Chondrocyte (in vitro differentiated cells): ENCODE data around the gene GSC. TPM values are rescaled to one million over a fixed set of nuclear protein-coding genes. Genes with fewer than 3 reads are reported as not detected.

Source experiments
- DNase-seq: peaks from one replicate; pipeline ENCODE4 v3.0.0; 2021; ENCODE audit warnings: mixed read lengths, low spot score
- H3K27ac Mint-ChIP-seq: one replicate; pipeline ENCODE4 v1.8.0; 2021; ENCODE audit warnings: mild to moderate bottlenecking, moderate library complexity, mixed read lengths; ENCODE audit not compliant: unreplicated experiment
- H3K27me3 Mint-ChIP-seq: 2 replicates; pipeline ENCODE4 v1.8.0; 2021; ENCODE audit warnings: low read depth, mixed read lengths
- H3K36me3 Mint-ChIP-seq: 2 replicates; pipeline ENCODE4 v1.8.0; 2021; ENCODE audit warnings: low read depth, mixed read lengths
- H3K4me1 Mint-ChIP-seq: 2 replicates; pipeline ENCODE4 v1.8.0; 2021; ENCODE audit warnings: low read depth, mild to moderate bottlenecking, mixed read lengths
- H3K4me3 Mint-ChIP-seq: one replicate; pipeline ENCODE4 v1.8.0; 2021; ENCODE audit warnings: mild to moderate bottlenecking, moderate library complexity, mixed read lengths; ENCODE audit not compliant: unreplicated experiment
- H3K9me3 Mint-ChIP-seq: 2 replicates; pipeline ENCODE4 v1.8.0; 2021; ENCODE audit warnings: low read depth, mixed read lengths
- total RNA-seq: library from RNA; stranded (reverse); gene quantifications from 3 replicates; pipeline ENCODE4 v1.2.1, GENCODE V29; 2021
- TF ChIP-seq, protein P1 (sequence below): fragments of 200-600 bp; sonication (generic); IDR thresholded peaks from 2 replicates; pipeline ENCODE4 v1.5.0; 2021; ENCODE audit warnings: antibody characterized with exemption, mild to moderate bottlenecking, moderate library complexity

Gene GSC
- total RNA-seq, 1 donor from 2014 or later: not detected

DNA sequence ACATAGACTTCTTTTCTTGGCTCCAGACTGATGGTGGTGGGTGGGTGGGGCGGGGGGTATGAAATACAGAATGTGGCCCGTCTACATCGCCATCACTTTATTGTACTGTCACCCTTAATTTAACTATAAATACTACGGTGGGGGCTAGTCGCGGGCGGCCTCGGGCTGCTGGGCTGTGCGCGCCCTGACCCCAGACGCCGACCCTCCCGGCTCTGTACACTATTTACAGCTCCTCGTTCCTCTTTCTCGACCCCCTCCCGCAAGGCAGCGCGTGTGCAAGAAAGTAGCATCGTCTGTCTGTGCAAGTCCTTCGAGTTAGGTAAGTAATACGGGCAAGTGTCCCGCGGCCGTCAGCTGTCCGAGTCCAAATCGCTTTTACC lies 1.8 kb downstream of the GSC start:
- peaks cover 19% of the 10 kb centered on the region for H3K4me1 Mint-ChIP-seq
- H3K27me3 Mint-ChIP-seq: peaks cover 84% of the 10 kb centered on the region
- H3K4me3 Mint-ChIP-seq: peak overlapping the region; percentile 67
- peaks cover 10% of the 10 kb centered on the region for H3K36me3 Mint-ChIP-seq
- DNase-seq: no peak
- H3K27ac Mint-ChIP-seq: no peak overlapping the region
- H3K9me3 Mint-ChIP-seq: no peaks in the 10 kb centered on the region
- TF ChIP-seq, protein P1, sequence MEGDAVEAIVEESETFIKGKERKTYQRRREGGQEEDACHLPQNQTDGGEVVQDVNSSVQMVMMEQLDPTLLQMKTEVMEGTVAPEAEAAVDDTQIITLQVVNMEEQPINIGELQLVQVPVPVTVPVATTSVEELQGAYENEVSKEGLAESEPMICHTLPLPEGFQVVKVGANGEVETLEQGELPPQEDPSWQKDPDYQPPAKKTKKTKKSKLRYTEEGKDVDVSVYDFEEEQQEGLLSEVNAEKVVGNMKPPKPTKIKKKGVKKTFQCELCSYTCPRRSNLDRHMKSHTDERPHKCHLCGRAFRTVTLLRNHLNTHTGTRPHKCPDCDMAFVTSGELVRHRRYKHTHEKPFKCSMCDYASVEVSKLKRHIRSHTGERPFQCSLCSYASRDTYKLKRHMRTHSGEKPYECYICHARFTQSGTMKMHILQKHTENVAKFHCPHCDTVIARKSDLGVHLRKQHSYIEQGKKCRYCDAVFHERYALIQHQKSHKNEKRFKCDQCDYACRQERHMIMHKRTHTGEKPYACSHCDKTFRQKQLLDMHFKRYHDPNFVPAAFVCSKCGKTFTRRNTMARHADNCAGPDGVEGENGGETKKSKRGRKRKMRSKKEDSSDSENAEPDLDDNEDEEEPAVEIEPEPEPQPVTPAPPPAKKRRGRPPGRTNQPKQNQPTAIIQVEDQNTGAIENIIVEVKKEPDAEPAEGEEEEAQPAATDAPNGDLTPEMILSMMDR: no peak

DNA sequence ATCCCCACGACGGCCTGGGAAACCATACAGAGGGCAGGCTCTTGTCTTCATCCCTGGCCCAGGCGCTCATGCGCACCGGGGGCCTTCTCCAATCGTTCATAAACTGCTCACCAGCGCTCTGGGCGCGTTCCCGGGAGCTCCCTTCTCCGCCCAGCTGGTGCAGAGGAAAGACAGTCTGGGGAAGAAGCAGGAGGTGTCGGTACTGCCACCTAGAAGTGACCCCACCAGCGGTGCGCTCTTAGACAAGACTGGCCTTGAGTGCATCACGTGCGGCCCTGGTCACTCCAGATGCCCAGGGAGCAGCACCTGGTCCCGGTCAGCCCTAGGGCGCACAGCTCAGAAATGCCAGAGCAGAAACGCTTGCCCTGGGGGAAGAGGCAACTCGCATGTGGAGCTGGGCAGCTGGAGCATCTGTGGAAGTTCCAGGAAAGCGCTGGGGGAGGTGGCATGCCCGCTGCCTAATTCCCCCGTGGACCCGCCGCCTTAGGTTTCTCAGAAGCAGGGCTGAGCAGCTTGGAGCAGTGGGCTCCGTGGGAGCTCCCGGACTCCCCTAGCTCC lies 2.5 kb downstream of the GSC start:
- no peaks in the 10 kb centered on the region for H3K9me3 Mint-ChIP-seq
- H3K27ac Mint-ChIP-seq: no peak overlapping the region
- H3K4me3 Mint-ChIP-seq: peak overlapping the region; percentile 22
- H3K4me1 Mint-ChIP-seq: peaks cover 17% of the 10 kb centered on the region
- DNase-seq: no peak
- H3K27me3 Mint-ChIP-seq: peaks cover 83% of the 10 kb centered on the region
- H3K36me3 Mint-ChIP-seq: peaks cover 10% of the 10 kb centered on the region
- TF ChIP-seq, protein P1: no peak

DNA sequence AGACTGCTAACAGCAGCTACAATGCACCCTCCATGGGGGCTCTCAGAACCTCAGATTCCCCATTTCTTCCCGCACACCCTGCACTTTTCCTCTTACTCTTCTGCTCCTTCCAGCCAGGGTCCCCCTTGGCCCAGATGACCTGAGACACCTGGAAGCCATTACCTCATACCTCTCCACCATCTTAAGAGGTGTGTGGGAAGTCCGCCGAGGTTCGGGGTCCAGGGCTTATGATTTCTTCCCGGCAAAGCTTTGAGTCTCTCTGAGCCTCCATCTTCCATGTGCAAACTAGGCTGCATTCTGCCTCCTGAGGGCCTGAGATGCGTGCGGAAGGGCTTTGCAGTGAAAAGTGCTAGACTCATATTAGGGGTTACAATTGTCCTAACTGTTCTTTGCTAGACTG lies 5.3 kb downstream of the GSC start:
- no peaks in the 10 kb centered on the region for H3K9me3 Mint-ChIP-seq
- H3K27me3 Mint-ChIP-seq: peaks cover 77% of the 10 kb centered on the region
- no peak overlapping the region for H3K27ac Mint-ChIP-seq
- peaks cover 2% of the 10 kb centered on the region for H3K36me3 Mint-ChIP-seq
- peaks cover 14% of the 10 kb centered on the region for H3K4me1 Mint-ChIP-seq
- no peak overlapping the region for H3K4me3 Mint-ChIP-seq
- no peak for DNase-seq
- TF ChIP-seq, protein P1: no peak

DNA sequence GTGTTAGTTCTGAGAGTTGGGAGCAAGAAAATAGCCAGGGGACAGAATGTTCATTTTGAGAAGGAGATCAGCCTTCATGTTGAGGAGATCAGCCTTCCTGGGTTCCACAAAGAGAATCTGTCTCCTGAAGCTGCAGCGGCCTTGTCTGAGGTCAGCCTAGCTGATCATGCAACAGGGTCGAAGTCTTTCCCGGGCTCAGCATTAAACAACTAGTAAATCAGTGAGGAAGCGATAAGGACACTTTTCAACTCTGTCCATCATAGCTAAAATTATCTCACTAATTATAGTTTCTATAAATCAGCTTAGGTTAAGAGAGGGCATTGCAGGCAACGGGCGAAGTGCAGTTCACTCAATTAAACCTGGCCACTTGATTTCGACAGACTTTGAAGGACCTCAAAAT lies 7.5 kb downstream of the GSC start:
- H3K36me3 Mint-ChIP-seq: no peaks in the 10 kb centered on the region
- no peaks in the 10 kb centered on the region for H3K4me1 Mint-ChIP-seq
- no peak overlapping the region for H3K4me3 Mint-ChIP-seq
- H3K27ac Mint-ChIP-seq: no peak overlapping the region
- DNase-seq: no peak
- TF ChIP-seq, protein P1: no peak
- no peaks in the 10 kb centered on the region for H3K9me3 Mint-ChIP-seq
- H3K27me3 Mint-ChIP-seq: peaks cover 67% of the 10 kb centered on the region

DNA sequence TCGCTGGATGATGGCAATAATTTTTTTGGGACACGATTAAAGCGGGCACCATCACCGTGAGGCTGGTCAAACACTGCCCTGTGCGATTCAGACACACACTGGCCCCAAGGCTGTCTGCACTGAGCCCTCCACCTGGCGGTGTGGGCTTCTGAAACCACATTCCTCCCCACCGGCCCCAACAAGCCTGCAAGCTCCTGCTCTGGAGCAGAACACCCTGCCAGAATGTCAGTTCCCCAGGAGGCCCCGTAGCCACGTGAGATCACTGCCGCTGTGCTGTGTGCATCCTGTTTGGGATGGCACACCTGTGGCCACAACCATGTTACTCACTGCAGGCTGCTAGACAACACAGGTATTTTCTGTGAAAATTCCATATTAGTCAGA lies 7.9 kb downstream of the GSC start:
- TF ChIP-seq, protein P1: no peak
- H3K4me1 Mint-ChIP-seq: no peaks in the 10 kb centered on the region
- H3K27me3 Mint-ChIP-seq: peaks cover 62% of the 10 kb centered on the region
- no peak for DNase-seq
- H3K9me3 Mint-ChIP-seq: no peaks in the 10 kb centered on the region
- H3K36me3 Mint-ChIP-seq: no peaks in the 10 kb centered on the region
- H3K27ac Mint-ChIP-seq: no peak overlapping the region
- no peak overlapping the region for H3K4me3 Mint-ChIP-seq
